WTC11 (cell line): Measurements from ENCODE around the gene USH1C.

Experiments
- CBFB ChIP-seq: sonication (generic); formaldehyde crosslinking; IDR thresholded peaks from 2 replicates; pipeline ENCODE4 v1.8.1; 2022; ENCODE audit warnings: mild to moderate bottlenecking, low read depth, missing genetic modification reagents
- CREM ChIP-seq: sonication (generic); formaldehyde crosslinking; IDR thresholded peaks from 2 replicates; pipeline ENCODE4 v1.8.1; 2022; ENCODE audit warnings: mild to moderate bottlenecking, missing genetic modification reagents, moderate library complexity
- FOXJ3 ChIP-seq: sonication (generic); formaldehyde crosslinking; IDR thresholded peaks from 2 replicates; pipeline ENCODE4 v1.9.0; 2021; ENCODE audit warnings: missing genetic modification reagents, mild to moderate bottlenecking, borderline replicate concordance
- GABPB1 ChIP-seq: sonication (generic); formaldehyde crosslinking; IDR thresholded peaks from 2 replicates; pipeline ENCODE4 v1.8.1; 2023; ENCODE audit warnings: mild to moderate bottlenecking, missing genetic modification reagents
- NFYB ChIP-seq: sonication (generic); formaldehyde crosslinking; conservative IDR thresholded peaks from 2 replicates; pipeline ENCODE4 v1.8.0; 2022; ENCODE audit warnings: low read depth, missing genetic modification reagents
- SP1 ChIP-seq: sonication (generic); formaldehyde crosslinking; conservative IDR thresholded peaks from 2 replicates; pipeline ENCODE4 v1.8.1; 2022; ENCODE audit warnings: missing genetic modification reagents
- TEAD4 ChIP-seq: sonication (generic); formaldehyde crosslinking; IDR thresholded peaks from 2 replicates; pipeline ENCODE4 v1.8.0; 2022; ENCODE audit warnings: mild to moderate bottlenecking, missing genetic modification reagents
- TF ChIP-seq, protein P1 (sequence below): fragments of 200-600 bp; IDR thresholded peaks from 2 replicates; pipeline ENCODE4 v1.8.0; 2022; ENCODE audit warnings: antibody characterized with exemption
- TF ChIP-seq, protein P2 (sequence below): sonication (generic); formaldehyde crosslinking; conservative IDR thresholded peaks from 2 replicates; pipeline ENCODE4 v1.8.1; 2022; ENCODE audit warnings: mild to moderate bottlenecking, missing genetic modification reagents

DNA sequence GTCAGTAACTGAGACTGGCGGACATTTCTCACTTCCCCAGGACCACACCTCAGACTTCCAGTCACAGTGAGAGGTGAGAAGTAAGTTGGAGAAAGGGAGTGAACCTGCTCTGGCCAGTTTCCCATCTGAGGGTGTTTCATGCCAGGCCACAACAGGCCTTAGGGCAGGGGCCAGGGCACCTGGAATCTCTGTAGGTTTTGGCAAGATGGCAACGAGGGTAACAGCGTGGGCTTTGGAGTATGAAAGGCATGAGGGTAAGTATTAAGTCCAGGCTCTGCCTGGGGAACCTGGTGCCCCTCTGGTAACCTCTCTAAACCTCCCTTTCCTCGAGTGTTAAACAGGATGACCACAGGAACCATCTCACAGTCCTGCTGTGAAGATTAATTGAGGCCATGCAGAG, 39.1 kb downstream of the USH1C start:
- TF ChIP-seq FOXJ3 (CRISPR knock-in tag) (no peak), NFYB (CRISPR knock-in tag) (no peak), SP1 (CRISPR knock-in tag) (no peak), GABPB1 (CRISPR knock-in tag) (no peak), TEAD4 (no peak), CBFB (CRISPR knock-in tag) (no peak), CREM (no peak)
- TF ChIP-seq, protein P1, sequence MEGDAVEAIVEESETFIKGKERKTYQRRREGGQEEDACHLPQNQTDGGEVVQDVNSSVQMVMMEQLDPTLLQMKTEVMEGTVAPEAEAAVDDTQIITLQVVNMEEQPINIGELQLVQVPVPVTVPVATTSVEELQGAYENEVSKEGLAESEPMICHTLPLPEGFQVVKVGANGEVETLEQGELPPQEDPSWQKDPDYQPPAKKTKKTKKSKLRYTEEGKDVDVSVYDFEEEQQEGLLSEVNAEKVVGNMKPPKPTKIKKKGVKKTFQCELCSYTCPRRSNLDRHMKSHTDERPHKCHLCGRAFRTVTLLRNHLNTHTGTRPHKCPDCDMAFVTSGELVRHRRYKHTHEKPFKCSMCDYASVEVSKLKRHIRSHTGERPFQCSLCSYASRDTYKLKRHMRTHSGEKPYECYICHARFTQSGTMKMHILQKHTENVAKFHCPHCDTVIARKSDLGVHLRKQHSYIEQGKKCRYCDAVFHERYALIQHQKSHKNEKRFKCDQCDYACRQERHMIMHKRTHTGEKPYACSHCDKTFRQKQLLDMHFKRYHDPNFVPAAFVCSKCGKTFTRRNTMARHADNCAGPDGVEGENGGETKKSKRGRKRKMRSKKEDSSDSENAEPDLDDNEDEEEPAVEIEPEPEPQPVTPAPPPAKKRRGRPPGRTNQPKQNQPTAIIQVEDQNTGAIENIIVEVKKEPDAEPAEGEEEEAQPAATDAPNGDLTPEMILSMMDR = no peak
- TF ChIP-seq, protein P2, sequence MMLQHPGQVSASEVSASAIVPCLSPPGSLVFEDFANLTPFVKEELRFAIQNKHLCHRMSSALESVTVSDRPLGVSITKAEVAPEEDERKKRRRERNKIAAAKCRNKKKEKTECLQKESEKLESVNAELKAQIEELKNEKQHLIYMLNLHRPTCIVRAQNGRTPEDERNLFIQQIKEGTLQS (CRISPR knock-in tag) = no peak
